Stimulated activated CD4-positive, alpha-beta T cell treated with anti-CD3 and anti-CD28 coated beads, Interleukin-1b, Interleukin-23, amount 100 ng/mL, for 24 hours (primary cell): Measurements from ENCODE around the gene KDM4B.
"Not testable (repeated sequence)": the region's sequence is repeated elsewhere in the genome, so short reads cannot be mapped to it uniquely, and the experiment has no call there.

Source experiments
- DNase-seq, 4 experiments: peaks; one replicate each; pipeline ENCODE4 v3.0.0-alpha.2; 2020; ENCODE audit warnings: low read depth in 4 of 4, low spot score in 1 of 4

KDM4B gene

DNA sequence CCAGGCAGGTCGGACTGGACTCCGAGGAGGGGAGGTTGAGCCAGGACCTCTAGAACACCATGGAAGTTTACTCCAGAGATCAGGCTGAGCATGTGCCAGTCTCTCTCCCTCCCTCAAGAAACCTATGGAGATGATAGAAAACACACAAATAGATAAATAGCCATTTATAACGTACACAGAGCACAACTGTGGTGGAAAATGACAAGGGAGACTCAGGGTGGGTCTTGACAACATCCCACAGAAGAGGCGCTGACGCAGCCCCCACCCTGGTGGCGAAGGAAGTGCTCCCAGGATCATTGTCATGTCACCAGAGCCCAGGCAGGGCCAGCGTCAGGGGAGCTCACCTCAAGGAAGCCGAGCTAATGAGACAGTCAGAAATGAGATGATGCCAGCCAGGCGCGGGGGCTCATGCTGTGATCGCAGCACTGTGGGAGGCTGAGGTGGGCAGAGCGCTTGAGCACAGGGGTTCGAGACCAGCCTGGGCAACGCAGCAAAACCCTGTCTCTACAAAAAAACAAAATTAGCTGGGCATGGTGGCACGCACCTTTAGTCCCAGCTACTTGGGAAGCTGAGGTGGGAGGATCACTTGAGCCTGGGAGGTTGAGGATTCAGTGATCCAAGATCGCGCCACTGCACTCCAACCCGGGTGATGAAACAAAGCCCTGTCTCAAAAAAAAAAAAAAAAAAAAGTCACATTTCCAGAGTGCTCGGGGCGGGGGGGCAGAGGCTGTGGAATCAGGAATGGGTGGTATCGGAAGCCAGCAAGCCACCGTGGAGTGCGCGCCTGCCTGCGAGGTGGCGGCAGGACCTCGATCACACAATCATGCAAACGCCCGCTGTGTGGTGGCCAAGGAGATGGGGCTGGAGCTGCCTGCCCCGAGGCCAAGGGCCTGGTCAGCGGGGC is 178.4 kb downstream of the KDM4B start:
- no peak for DNase-seq

DNA sequence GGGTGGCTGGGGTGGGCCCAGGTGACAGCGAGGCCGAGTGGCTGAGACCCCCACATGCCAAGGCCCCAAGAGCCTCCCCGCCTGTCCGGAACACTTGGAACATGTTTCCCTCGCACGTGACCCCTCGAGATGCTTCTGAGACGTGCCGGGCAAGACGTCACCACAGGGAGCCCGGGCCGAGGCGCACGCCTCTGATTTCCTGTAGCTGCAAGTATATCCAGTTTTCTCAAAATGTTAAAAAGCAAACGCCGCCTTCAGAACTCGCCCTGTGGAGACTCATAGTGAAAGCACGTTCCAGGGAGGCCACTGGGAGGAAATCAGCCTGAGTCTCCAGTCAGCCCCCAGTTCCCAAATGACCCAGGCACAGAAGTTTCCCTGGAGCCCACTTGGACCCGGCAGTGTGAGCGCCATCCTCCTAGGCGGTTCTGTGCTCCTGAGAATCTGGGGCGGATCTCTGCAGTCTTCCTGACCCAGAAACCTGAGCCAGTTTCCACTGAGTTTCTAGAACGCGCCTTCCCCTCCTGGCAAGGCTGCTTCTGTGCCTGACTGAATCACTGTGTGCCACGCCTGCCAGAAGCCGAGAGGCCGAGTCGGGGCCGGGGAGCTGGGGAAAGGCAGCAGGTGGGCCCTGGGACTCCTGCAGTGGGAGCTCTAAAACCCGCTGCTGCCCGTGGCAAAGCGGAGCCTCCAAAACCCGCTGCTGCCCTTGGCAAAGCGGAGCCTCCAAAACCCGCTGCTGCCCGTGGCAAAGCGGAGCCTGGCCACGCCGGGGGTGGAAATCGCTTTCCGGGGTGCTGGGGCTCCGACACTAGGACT is 179.3 kb downstream of the KDM4B start:
- no peak for DNase-seq

DNA sequence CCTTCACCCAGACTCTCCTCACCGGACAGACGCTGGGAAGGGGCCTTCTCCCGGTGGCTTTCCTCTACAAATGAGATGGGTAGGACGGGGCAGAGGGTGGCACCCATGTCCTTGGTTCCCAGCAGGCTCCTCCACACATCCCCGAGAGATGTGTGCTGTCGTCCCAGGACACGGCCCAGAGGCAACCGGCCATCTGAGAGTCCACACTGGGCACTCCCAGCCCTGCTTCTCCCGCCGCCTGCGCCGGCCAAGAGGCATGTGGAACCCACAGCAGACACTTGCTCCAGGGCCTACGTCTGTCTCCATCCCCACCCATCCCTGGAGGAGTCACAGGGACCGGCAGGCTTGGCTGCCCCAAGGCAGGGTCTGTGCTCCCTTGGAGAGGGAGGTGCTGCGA is 179.9 kb downstream of the KDM4B start:
- DNase-seq = no peak

DNA sequence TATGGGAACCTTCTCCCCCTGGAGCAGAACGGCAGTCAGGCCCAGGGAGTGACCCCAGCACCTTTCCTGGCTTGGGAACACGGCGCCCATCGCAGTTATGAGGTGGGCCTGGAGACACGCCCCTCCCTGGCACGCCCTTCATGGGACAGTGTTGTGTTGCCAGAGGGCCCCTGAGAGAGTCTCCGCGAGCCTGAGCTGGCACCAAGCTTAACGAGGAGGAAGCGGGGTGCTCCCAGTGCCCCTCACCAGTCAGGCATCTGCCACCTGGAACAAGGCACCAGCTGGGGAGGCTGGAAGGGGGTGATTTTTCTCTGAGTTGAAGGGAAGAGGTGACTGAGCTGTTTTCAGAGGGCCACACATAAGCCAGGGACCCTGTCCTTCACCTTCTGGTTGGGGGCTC is 180.6 kb downstream of the KDM4B start:
- no peak for DNase-seq

DNA sequence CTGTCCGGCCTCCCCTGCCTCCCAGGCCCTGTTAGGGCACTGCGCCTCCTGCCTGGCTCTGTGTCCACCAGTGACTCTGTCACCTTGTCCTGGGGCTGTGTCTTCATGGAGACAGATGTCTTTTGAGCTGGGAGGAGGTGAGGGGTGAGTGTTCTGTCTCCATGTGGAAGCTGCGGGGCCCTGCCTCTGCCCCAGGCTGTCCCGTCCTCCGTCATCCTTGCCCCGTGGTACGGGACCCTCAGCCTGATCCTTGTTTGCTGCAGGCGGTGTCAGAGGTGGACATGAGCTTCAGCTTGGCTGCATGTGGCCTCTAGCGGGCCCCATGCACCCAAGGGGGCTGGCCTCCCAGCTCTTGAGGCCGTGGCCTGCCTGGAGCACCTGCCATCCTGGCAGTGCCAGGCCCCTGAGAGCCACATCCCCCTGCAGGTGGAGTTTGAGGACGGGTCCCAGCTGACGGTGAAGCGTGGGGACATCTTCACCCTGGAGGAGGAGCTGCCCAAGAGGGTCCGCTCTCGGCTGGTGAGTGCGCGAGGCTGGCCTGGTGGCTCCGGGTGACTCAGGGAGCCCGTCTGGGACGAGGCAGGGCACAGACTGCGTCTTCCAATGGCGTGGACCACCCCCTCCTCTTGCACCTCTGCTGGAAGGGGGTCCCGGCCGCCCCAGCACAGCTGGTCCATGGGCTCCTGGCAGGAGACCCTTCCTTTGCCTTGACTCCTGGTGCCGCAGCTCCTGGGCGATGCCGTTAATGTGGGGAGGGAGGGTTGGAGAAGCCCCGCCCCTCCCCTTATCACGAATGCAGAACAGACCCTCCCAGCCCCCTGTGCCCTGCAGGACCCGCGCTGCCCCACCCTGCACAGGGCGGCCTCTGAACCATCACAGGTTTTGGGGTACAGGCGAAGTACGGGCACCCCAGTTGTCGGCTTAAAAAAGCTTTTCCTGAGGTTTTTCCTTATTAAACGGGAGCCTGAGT is 181.3 kb downstream of the KDM4B start:
- DNase-seq = no peak

DNA sequence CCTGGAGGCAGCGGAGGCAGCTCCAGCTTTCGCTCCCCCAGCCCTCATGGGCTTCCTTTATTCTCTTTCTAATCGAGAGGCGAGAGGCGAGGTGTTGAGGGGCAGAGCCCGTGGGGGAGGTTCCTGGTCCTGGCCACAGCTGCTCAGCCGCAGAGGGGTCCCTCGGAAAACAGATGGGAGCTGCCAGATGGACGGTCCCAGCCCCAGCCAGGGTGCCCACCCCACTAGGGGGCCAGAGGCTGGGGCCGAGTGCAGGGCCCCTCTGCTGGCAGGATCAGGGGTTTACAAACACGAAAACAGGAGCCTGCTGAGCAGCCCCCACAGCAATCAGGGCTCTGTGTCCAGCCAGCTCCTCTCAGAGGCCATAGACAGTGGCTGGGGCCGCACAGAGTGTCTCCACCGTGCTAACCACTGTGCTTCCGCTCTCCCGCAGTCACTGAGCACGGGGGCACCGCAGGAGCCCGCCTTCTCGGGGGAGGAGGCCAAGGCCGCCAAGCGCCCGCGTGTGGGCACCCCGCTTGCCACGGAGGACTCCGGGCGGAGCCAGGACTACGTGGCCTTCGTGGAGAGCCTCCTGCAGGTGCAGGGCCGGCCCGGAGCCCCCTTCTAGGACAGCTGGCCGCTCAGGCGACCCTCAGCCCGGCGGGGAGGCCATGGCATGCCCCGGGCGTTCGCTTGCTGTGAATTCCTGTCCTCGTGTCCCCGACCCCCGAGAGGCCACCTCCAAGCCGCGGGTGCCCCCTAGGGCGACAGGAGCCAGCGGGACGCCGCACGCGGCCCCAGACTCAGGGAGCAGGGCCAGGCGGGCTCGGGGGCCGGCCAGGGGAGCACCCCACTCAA is 182.2 kb downstream of the KDM4B start:
- no peak for DNase-seq

DNA sequence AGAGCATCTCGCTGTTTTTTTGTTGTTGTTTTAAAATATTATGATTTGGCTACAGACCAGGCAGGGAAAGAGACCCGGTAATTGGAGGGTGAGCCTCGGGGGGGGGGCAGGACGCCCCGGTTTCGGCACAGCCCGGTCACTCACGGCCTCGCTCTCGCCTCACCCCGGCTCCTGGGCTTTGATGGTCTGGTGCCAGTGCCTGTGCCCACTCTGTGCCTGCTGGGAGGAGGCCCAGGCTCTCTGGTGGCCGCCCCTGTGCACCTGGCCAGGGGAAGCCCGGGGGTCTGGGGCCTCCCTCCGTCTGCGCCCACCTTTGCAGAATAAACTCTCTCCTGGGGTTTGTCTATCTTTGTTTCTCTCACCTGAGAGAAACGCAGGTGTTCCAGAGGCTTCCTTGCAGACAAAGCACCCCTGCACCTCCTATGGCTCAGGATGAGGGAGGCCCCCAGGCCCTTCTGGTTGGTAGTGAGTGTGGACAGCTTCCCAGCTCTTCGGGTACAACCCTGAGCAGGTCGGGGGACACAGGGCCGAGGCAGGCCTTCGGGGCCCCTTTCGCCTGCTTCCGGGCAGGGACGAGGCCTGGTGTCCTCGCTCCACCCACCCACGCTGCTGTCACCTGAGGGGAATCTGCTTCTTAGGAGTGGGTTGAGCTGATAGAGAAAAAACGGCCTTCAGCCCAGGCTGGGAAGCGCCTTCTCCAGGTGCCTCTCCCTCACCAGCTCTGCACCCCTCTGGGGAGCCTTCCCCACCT is 183.3 kb downstream of the KDM4B start:
- DNase-seq = no peak

DNA sequence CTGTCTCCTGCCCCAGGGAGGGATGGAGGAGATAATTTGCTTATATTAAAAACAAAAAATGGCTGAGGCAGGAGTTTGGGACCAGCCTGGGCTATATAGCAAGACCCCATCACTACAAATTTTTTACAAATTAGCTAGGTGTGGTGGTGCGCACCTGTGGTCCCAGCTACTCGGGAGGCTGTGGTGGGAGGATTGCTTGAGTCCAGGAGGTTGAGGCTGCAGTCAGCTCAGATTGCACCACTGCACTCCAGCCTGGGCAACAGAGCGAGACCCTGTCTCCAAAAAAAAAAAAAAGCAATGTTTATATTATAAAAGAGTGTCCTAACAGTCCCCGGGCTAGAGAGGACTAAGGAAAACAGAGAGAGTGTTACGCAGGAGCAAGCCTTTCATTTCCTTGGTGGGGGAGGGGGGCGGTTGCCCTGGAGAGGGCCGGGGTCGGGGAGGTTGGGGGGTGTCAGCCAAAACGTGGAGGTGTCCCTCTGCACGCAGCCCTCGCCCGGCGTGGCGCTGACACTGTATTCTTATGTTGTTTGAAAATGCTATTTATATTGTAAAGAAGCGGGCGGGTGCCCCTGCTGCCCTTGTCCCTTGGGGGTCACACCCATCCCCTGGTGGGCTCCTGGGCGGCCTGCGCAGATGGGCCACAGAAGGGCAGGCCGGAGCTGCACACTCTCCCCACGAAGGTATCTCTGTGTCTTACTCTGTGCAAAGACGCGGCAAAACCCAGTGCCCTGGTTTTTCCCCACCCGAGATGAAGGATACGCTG is 184.0 kb downstream of the KDM4B start:
- DNase-seq = no peak

DNA sequence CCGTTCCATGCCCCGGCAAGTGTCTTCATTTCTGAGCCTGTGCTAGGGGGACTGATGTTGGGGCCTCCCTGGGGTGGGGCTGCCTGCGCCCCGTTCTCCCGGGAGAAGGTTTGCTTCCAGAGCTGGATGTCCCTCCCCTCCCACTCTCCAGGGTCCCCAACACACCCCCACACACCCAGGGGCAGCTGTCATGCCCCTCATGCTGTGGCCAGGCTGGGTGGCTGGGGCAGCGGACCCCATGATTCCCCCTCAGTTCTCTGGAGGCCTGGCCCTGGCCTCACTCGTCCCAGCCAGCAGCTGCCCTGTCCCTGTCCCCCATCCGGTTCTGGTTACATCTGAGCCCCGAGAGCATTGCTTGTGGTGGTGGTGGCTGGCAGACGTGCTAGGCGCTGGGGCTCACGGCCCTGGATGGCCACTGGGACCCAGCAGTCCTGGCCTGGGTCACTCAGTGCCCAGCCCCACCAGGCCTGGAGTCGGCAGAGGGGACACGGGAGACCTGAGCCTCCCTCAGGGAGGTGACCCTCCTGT is 184.8 kb downstream of the KDM4B start:
- no peak for DNase-seq

DNA sequence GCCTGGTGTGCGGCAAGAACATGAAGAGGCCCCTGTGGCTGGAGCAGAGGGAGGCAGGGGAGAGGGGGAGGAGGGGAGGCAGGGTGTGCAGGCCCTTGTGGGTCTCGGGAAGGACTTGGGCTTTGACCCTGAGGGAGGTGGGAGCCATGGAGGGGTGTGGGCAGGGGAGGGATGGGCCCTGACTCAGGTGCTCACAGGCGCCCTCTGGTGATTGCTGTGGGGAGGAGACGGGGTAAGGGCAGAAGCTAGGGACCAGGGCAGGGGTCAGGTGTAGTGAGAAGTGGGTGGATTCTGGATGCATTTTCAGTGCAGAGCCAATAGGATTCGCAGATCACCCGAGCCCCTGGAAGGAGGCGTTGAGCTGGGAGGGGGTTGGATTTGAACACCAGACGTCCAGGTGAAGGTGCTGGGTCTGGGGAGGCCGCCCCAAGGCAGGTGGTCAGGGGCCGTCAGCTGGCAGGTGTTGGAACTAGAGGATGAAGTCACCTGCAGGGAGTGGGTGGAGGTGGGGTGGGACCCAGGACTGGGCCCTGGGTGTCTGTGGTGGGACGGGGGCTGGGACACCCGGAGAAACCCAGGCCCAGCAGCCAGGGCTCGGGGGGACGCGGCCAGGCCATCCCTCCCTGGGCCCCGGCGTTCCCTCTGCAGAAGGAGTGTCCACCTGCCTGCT is 185.4 kb downstream of the KDM4B start:
- peak in 1 of 4 experiments; percentile 28 for DNase-seq

DNA sequence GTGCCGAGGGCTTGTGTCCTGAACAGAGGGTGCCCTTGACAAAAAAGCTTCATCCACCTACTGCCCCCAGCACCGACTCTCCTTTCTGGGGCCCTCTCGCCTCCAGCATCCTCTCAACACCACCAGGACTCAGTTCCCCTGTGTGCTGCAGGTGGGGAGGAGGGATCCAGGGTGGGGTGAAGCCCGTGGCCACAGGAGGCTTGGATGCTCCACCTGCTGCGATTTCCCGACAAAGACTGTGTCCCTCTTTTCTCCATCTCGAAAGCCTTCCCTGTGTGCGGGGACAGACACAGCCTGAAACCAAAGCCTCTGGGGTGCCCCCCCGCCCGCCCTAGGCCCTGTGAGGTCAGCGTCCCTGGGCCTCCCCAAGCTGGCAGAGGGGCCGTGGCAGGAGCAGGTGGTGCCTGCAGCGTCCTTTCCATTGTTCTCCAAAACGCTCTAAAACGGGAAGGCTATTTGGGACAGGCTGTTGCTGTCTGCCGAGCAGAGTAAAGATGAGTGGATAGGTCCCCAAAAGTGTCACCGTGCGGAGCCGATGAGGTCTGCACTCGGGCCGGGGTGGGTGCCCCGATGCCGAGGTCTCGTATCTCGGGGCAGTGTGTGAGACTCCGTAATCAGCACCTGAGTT is 186.0 kb downstream of the KDM4B start:
- no peak for DNase-seq

DNA sequence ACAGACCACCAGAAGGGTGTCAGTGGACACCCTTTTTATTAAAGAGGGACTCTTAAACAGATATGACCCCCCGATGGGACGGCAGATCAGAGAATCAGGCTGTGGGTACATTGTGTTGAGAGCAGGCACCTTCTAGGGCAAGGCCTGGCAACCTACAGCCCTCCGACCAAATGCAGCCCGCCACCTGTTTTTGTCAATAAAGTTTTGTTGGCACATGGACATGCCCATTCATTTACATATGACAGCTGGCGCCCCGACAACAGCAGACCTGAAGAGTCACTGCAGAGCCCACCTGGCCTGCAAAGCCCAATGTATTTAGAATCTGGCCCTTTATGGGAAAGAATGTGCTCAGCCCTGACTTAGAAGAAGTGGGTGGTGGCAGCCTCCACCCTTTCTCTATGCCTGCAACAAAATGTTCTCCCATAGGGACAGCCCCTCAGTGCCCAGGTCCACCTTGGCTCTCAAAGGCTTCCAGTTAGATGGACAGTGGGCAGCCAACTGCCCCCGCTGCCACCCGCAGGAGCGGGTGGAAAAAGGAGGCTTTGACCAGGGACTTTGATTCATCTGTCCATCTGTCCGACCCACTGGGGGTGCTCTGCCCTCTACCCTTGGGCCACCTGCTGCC is 186.8 kb downstream of the KDM4B start:
- no peak for DNase-seq

DNA sequence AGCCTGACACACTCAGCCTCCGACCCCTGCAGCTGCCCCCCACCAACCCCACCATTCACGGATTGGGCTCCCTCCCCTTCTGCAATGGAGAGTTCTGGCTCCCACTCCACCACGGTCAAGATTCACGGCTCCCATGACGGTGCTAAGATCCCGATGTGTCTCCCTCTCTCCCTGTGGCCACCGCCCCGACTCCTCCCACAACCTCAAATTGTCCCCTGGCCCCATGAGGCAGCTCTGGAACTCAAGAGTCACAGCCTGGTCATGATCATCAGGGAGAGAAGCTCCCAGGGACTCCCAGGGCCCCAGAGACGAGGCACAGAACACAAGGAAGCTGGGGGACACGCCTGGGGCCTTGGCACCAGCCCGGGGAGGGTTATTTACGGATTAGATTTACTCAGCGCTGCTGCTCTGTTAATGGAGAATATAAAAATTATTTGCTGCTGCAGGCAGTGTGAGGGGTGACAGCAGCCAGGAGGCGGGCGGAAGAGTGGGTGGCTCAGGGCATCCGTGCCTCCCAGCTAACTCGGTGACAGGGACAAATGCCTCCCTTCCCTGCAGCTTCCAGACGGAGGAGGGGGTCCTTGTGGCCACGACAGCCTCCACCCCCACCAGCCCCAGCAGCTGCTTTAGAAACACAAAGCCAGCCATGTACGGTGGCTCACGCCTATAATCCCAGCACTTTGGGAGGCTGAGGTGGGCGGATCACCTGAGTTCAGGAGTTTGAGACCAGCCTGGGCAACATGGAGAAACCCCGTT is 187.5 kb downstream of the KDM4B start:
- DNase-seq = no peak

DNA sequence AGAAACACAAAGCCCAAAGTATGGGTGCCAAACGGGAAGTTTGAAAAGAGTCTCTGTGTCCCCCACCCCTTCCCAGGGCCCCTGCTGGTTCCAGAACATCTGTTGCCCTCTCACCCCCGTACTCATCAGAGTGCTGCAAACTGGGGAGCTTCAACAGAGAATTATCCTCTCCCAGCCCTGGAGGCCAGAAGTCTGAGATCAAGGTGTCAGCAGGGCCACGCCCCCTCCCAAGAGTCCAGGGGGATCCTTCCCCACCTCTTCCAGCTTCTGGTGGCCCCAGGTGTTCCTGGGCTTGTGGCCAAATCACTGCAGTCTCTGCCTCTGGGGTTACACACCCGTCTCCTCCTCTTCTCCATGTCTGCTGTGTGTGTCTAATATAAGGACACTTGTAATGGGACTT is 188.3 kb downstream of the KDM4B start:
- DNase-seq = no peak

DNA sequence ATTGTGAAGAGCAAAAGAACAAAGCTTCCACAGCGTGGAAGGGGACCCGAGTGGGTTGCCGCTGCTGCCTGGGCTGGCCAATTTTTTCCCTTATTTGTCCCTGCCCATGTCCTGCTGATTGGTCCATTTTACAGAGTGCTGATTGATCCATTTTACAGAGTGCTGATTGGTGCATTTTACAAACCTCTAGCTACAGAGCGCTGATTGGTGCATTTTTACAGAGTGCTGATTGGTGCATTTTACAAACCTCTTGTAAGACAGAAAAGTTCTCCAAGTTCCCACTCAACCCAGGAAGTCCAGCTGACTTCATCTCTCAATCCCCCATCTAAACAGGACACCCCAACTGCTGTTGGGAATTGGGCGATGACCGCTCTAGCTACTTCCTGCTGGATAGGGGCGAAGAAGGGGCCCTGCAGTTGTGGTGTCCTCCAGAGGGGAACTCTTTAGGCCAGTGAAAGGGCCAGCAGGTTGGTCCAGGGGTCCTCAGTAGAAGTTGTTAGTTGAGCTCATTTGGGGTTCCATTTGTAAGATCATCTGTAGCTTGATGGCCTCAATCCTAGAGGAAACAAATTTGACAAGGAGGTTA is 189.7 kb downstream of the KDM4B start:
- not testable (repeated sequence) for DNase-seq
